Measurements from ENCODE around the gene KRT31. TPM values are rescaled to one million over a fixed set of nuclear protein-coding genes. Genes with fewer than 3 reads are reported as not detected.
"Not testable (repeated sequence)": the region's sequence is repeated elsewhere in the genome, so short reads cannot be mapped to it uniquely, and the experiment has no call there.

The KRT31 gene
- total and polyA plus RNA-seq, 12 donors: 0.01 TPM; not detected in 11

GRCh38 chr17:41437254-41437653 lies 39.8 kb upstream of the KRT31 start:
- Histone ChIP-seq H3K4me3 (no peak overlapping the region), H3K36me3 (no peaks in the 10 kb centered on the region), H3K9me3 (no peaks in the 10 kb centered on the region), H3K4me1 (peaks cover 0 to 16% (median 0%) of the 10 kb centered on the region in 9 donors), H3K27ac (no peak overlapping the region), H3K27me3 (peaks cover 0 to 37% (median 16%) of the 10 kb centered on the region in 7 donors)
- no peak for TF ChIP-seq CTCF (IDR thresholded peaks at IDR 0.05)
- intact Hi-C loops (cut with DNase I): no loop called here
- ATAC-seq: no peak
- 78 to 82% methylated on average over 7 of the region's 7 CpGs for WGBS, 2 donors
- DNase-seq: no peak

- Histone ChIP-seq H3K4me3 (no peak overlapping the region), H3K4me1 (peaks cover 0 to 16% (median 0%) of the 10 kb centered on the region in 9 donors), H3K9me3 (no peaks in the 10 kb centered on the region), H3K27ac (no peak overlapping the region), H3K27me3 (peaks cover 0 to 15% (median 13%) of the 10 kb centered on the region in 7 donors), H3K36me3 (no peaks in the 10 kb centered on the region)
- ATAC-seq (peak in 3 of 8 donors; percentile 49 to 74 (median 69)), DNase-seq (no peak)
- 31 to 39% methylated on average over 5 of the region's 5 CpGs for WGBS, 2 donors
- intact Hi-C loops (cut with DNase I): no loop called here
- no peak for TF ChIP-seq CTCF (IDR thresholded peaks at IDR 0.05)
Measured at GRCh38 chr17:41434415-41434814, 37.0 kb upstream of the KRT31 start.

GRCh38 chr17:41434005-41434404 lies 36.6 kb upstream of the KRT31 start:
- no peak overlapping the region for H3K4me3 ChIP-seq
- DNase-seq (no peak), ATAC-seq (peak in 2 of 8 donors; percentile 19 to 52)
- no peak for TF ChIP-seq CTCF (IDR thresholded peaks at IDR 0.05)
- intact Hi-C loops (cut with DNase I): no loop called here
- 19 to 25% methylated on average over 4 of the region's 4 CpGs for WGBS, 2 donors
- H3K27me3 ChIP-seq: peaks cover 0 to 16% (median 13%) of the 10 kb centered on the region in 7 donors
- H3K27ac ChIP-seq: no peak overlapping the region
- peaks cover 0 to 16% (median 0%) of the 10 kb centered on the region in 9 donors for H3K4me1 ChIP-seq
- no peaks in the 10 kb centered on the region for H3K36me3 ChIP-seq
- H3K9me3 ChIP-seq: no peaks in the 10 kb centered on the region

GRCh38 chr17:41433586-41433985 lies 36.2 kb upstream of the KRT31 start:
- DNase-seq: no peak
- 43 to 48% methylated on average over 4 of the region's 4 CpGs for WGBS, 2 donors
- H3K36me3 ChIP-seq: no peaks in the 10 kb centered on the region
- H3K4me1 ChIP-seq: peaks cover 0 to 16% (median 0%) of the 10 kb centered on the region in 9 donors
- no peaks in the 10 kb centered on the region for H3K9me3 ChIP-seq
- ATAC-seq: no peak
- intact Hi-C loops (cut with DNase I): no loop called here
- no peak overlapping the region for H3K27ac ChIP-seq
- H3K27me3 ChIP-seq: peaks cover 0 to 16% (median 13%) of the 10 kb centered on the region in 7 donors
- TF ChIP-seq CTCF (IDR thresholded peaks at IDR 0.05): no peak
- H3K4me3 ChIP-seq: no peak overlapping the region

- ATAC-seq; intact Hi-C loops (cut with DNase I): not testable (repeated sequence)
Measured at GRCh38 chr17:41430376-41430775, 33.0 kb upstream of the KRT31 start.

More at GRCh38 chr17:41430376-41430775, 33.0 kb upstream of the KRT31 start:
- H3K9me3 ChIP-seq, H3K4me3 ChIP-seq, H3K27ac ChIP-seq, DNase-seq, H3K36me3 ChIP-seq: not testable (repeated sequence)
- WGBS, 2 donors: 74 to 83% methylated on average over 9 of the region's 9 CpGs
- peaks cover 0 to 16% (median 13%) of the 10 kb centered on the region in 7 donors for H3K27me3 ChIP-seq
- H3K4me1 ChIP-seq: peaks cover 0 to 16% (median 0%) of the 10 kb centered on the region in 9 donors

Measured in heart right ventricle (tissue), 16 donors.